OCI-LY3 (cell line): ENCODE results near the gene CAMTA1.
"Not testable (repeated sequence)": the region's sequence is repeated elsewhere in the genome, so short reads cannot be mapped to it uniquely, and the experiment has no call there.

Experiments used
- H2AFZ ChIP-seq: fragments of 200-600, 300-600 bp; shearing (Covaris generic); 2 replicates; pipeline ENCODE4 v1.6.0; 2014; ENCODE audit warnings: antibody characterized with exemption, low read depth, low read length
- H3K27ac ChIP-seq: fragments of 200-600, 300-600 bp; sonication (generic); 2 replicates; pipeline ENCODE4 v1.5.1; 2014; ENCODE audit warnings: mild to moderate bottlenecking, low read length, moderate library complexity, mixed read lengths
- H3K27me3 ChIP-seq: fragments of 200-600, 300-600 bp; sonication (generic); 2 replicates; pipeline ENCODE4 v1.6.1; 2014; ENCODE audit warnings: low read depth, low read length, mixed read lengths
- H3K36me3 ChIP-seq: fragments of 200-600, 300-600 bp; sonication (generic); replicated peaks from 2 replicates; pipeline ENCODE3; 2014; ENCODE audit warnings: low read depth, low read length, mixed read lengths
- H3K4me1 ChIP-seq: fragments of 300-600, 200-600 bp; sonication (generic); 2 replicates; pipeline ENCODE4 v1.6.1; 2014; ENCODE audit warnings: low read length, mixed read lengths
- H3K4me2 ChIP-seq: fragments of 200-600, 300-600 bp; sonication (generic); 2 replicates; pipeline ENCODE4 v1.6.1; 2014; ENCODE audit warnings: low read length, mixed read lengths
- H3K4me3 ChIP-seq: fragments of 300-600, 200-600 bp; sonication (generic); 2 replicates; pipeline ENCODE4 v1.5.1; 2014; ENCODE audit warnings: antibody characterized with exemption, mild to moderate bottlenecking, low read length, moderate library complexity
- H3K79me2 ChIP-seq: fragments of 300-600, 200-600 bp; shearing (Covaris generic); 2 replicates; pipeline ENCODE4 v1.6.1; 2014; ENCODE audit warnings: mild to moderate bottlenecking, low read length, mixed read lengths
- H3K9ac ChIP-seq: fragments of 300-600, 200-600 bp; shearing (Covaris generic); 2 replicates; pipeline ENCODE4 v1.6.0; 2014; ENCODE audit warnings: mild to moderate bottlenecking, low read length, moderate library complexity
- H3K9me3 ChIP-seq: fragments of 200-600, 300-600 bp; shearing (Covaris generic); 2 replicates; pipeline ENCODE4 v1.6.1; 2014; ENCODE audit warnings: low read length, mixed read lengths; ENCODE audit not compliant: insufficient read depth
- H4K20me1 ChIP-seq: fragments of 200-600, 300-600 bp; sonication (generic); 2 replicates; pipeline ENCODE4 v1.6.1; 2016; ENCODE audit warnings: low read length, mixed read lengths; ENCODE audit not compliant: insufficient read depth
- EZH2phosphoT487 ChIP-seq: fragments of 200-600 bp; shearing (Covaris generic); IDR thresholded peaks from 2 replicates; pipeline ENCODE4 v1.6.1; 2018; ENCODE audit warnings: antibody characterized with exemption, mixed run types, low read depth
- TF ChIP-seq, protein P1 (sequence below): fragments of 200-600, 300-600 bp; sonication (generic); IDR thresholded peaks from 2 replicates; pipeline ENCODE4 v1.5.1; 2014; ENCODE audit warnings: antibody characterized with exemption, low read length, low read depth

The CAMTA1 gene

DNA sequence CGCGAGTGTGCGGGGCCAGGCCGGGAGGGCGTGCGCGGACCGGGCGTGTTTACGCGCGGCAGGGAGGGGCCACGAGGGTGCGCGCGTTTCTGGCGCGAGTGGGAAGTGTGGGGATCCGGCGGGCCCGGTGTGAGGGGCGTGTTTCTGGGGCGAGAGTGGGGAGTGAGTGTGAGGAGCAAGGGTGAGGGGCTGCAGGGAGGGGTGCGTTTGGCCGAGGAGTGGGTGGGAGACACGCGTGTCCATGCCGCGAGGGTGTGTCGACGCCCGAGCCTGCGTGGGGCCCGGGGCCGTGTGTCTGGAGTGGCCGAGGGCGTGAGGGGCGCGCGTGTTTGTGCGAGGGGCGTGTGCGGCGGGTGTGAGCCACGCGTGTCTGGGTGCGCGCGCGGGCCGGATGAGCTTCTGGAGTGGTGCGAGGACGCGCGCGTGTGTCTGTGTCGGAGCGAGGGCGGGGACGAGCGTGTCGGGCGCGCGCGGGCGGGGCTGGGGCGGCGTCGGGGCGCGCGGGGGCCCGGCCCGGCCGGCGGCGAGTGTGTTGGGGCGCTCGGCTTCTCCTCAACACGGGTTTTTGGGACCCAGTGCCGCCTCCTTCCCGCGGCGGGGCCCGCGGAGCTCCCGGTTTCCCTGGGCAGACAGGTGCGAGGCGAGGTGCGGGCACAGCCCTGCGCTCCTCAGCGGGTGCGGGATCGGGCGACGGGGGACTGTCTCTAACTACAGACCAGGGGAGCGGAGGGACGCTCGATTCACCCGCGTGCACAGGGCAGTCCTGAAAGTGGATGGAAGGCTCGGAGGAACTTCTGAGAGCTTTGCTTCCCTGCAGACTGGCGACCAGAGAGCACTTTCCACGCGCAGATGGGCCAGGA lies 920.0 kb downstream of the CAMTA1 start:
- H3K9me3 ChIP-seq, result no peaks in the 10 kb centered on the region
- no peaks in the 10 kb centered on the region for H3K79me2 ChIP-seq
- TF ChIP-seq EZH2phosphoT487, result no peak
- TF ChIP-seq, protein P1, sequence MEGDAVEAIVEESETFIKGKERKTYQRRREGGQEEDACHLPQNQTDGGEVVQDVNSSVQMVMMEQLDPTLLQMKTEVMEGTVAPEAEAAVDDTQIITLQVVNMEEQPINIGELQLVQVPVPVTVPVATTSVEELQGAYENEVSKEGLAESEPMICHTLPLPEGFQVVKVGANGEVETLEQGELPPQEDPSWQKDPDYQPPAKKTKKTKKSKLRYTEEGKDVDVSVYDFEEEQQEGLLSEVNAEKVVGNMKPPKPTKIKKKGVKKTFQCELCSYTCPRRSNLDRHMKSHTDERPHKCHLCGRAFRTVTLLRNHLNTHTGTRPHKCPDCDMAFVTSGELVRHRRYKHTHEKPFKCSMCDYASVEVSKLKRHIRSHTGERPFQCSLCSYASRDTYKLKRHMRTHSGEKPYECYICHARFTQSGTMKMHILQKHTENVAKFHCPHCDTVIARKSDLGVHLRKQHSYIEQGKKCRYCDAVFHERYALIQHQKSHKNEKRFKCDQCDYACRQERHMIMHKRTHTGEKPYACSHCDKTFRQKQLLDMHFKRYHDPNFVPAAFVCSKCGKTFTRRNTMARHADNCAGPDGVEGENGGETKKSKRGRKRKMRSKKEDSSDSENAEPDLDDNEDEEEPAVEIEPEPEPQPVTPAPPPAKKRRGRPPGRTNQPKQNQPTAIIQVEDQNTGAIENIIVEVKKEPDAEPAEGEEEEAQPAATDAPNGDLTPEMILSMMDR, result no peak
- H3K27ac ChIP-seq, result no peak overlapping the region
- no peak overlapping the region for H3K9ac ChIP-seq
- H2AFZ ChIP-seq, result no peak overlapping the region
- no peak overlapping the region for H3K4me2 ChIP-seq
- H4K20me1 ChIP-seq, result no peaks in the 10 kb centered on the region
- no peaks in the 10 kb centered on the region for H3K4me1 ChIP-seq
- no peaks in the 10 kb centered on the region for H3K36me3 ChIP-seq
- H3K27me3 ChIP-seq, result no peaks in the 10 kb centered on the region
- no peak overlapping the region for H3K4me3 ChIP-seq

DNA sequence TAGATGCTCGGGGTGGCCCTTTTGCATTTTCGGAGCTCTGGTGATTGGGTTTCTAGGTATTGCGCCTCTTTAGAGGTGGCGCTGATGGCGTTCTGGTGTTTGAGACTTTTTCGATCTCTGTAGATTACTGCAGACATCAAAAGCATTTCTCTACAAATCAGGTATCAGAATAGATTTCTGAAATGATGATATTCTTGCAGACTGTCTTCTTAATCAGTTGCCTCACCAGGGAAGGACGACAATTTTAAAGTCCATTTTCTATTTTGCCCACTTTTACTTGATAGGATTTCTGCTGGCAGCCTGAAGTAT lies 920.6 kb downstream of the CAMTA1 start:
- Histone ChIP-seq H3K27ac (no peak overlapping the region), H3K36me3 (no peaks in the 10 kb centered on the region), H3K9ac (no peak overlapping the region), H3K9me3 (no peaks in the 10 kb centered on the region), H2AFZ (no peak overlapping the region), H4K20me1 (no peaks in the 10 kb centered on the region), H3K79me2 (no peaks in the 10 kb centered on the region), H3K4me1 (no peaks in the 10 kb centered on the region), H3K4me3 (no peak overlapping the region), H3K27me3 (no peaks in the 10 kb centered on the region), H3K4me2 (no peak overlapping the region)
- TF ChIP-seq, protein P1, result no peak
- no peak for TF ChIP-seq EZH2phosphoT487

DNA sequence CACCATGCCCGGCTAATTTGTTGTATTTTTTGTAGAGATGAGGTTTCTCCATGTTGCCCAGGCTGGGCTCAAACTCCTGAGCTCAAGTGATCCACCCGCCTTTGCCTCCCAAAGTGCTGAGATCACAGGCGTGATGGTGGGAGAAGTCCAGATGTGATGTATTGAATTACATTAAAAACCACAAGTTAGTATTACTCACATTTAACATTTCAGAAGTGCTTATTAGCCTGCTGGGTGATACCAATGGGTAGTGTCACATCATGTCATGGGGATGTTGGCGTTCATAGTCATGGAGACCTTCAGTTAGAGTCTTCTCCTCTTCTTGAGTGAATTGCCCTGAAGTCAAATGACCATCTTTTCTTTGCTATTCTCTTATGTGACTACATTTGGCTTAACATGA lies 922.3 kb downstream of the CAMTA1 start:
- TF ChIP-seq EZH2phosphoT487, result no peak
- TF ChIP-seq, protein P1, result no peak
- no peaks in the 10 kb centered on the region for H3K36me3 ChIP-seq
- no peaks in the 10 kb centered on the region for H3K4me1 ChIP-seq
- no peaks in the 10 kb centered on the region for H3K79me2 ChIP-seq
- H3K9ac ChIP-seq, result no peak overlapping the region
- H3K9me3 ChIP-seq, result no peaks in the 10 kb centered on the region
- H4K20me1 ChIP-seq, result no peaks in the 10 kb centered on the region
- H3K4me2 ChIP-seq, result no peak overlapping the region
- H3K4me3 ChIP-seq, result no peak overlapping the region
- no peaks in the 10 kb centered on the region for H3K27me3 ChIP-seq
- no peak overlapping the region for H3K27ac ChIP-seq
- H2AFZ ChIP-seq, result no peak overlapping the region

DNA sequence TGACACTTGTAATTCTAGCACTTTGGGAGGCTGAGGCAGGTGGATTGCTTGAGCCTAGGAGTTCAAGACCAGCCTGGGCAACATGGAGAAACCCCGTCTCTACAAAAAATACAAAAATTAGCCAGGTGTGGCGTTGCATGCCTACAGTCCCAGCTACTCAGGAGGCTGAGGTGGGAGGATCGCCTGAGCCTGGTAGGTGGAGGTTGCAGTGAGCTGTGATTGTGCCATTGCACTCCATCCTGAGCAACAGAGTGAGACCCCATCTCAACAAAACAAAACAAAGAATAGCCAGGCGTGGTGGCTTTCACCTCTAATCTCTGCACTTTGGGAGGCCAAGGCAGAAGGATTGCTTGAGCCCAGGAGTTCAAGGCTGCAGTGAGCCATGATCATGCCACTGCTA lies 922.8 kb downstream of the CAMTA1 start:
- not testable (repeated sequence) for H3K27me3 ChIP-seq, H4K20me1 ChIP-seq, H3K27ac ChIP-seq, H2AFZ ChIP-seq, H3K4me1 ChIP-seq, H3K79me2 ChIP-seq, H3K9ac ChIP-seq, H3K36me3 ChIP-seq, H3K9me3 ChIP-seq, H3K4me2 ChIP-seq, H3K4me3 ChIP-seq
